Naive thymus-derived CD8-positive, alpha-beta T cell (primary cell): Measurements from ENCODE around the gene FBXO48. TPM values are rescaled to one million over a fixed set of nuclear protein-coding genes. Genes with fewer than 3 reads are reported as not detected.
"Not testable (repeated sequence)": the region's sequence is repeated elsewhere in the genome, so short reads cannot be mapped to it uniquely, and the experiment has no call there.

ENCODE experiments used
- ATAC-seq, 2 donors: fragments of 150-1000 bp; cut with Tn5 transposase in 1 of 2; sonication (Bioruptor Pico), chemical (Tn5 transposase) in 1 of 2; 1 replicate in 1 of 2; 2 replicates in 1 of 2; pipeline ENCODE4 v1.10.0; 2021; ENCODE audit warnings: mild to moderate bottlenecking in 2 of 2, moderate library complexity in 2 of 2
- POLR2A ChIA-PET: fragments of 350-600 bp; sonication (Branson Sonifier 250); formaldehyde crosslinking; loops from one replicate; lab custom pipeline; 2021; ENCODE audit warnings: antibody characterized with exemption; lab: Charles Lee
- DNase-seq, 10 donors: peaks; one replicate each; pipeline versions ENCODE4 v3.0.0 to v3.0.0-alpha.2; 2020 to 2022
- H3K27ac Mint-ChIP-seq, 10 donors: one replicate each; pipeline ENCODE4 v1.8.0; 2020 to 2022; ENCODE audit warnings: mild to moderate bottlenecking in 10 of 10, mixed read lengths in 10 of 10, moderate library complexity in 4 of 10, inconsistent platforms in 1 of 10
- H3K27me3 Mint-ChIP-seq, 5 donors: one replicate each; pipeline ENCODE4 v1.8.0; 2021 to 2022; ENCODE audit warnings: mixed read lengths in 5 of 5
- H3K36me3 Mint-ChIP-seq, 3 donors: one replicate each; pipeline ENCODE4 v1.8.0; 2020 to 2022; ENCODE audit warnings: mixed read lengths in 3 of 3, mild to moderate bottlenecking in 2 of 3, inconsistent platforms in 1 of 3
- H3K4me1 Mint-ChIP-seq, 4 donors: one replicate each; pipeline ENCODE4 v1.8.0; 2021 to 2022; ENCODE audit warnings: mixed read lengths in 4 of 4
- H3K4me3 Mint-ChIP-seq, 10 donors: one replicate each; pipeline ENCODE4 v1.8.0; 2020 to 2022; ENCODE audit warnings: mild to moderate bottlenecking in 10 of 10, mixed read lengths in 10 of 10, moderate library complexity in 6 of 10, inconsistent platforms in 1 of 10
- H3K9me3 Mint-ChIP-seq, 9 donors: one replicate each; pipeline ENCODE4 v1.8.0; 2020 to 2022; ENCODE audit warnings: mixed read lengths in 9 of 9, mild to moderate bottlenecking in 3 of 9, inconsistent platforms in 1 of 9, moderate library complexity in 1 of 9
- polyA plus RNA-seq, 3 donors: library from polyadenylated mRNA; unstranded; fragments of 300-500 nt; fragmentation: Illumina TruSeq; gene quantifications; one replicate each; pipeline ENCODE4 v1.2.3, GENCODE V29; 2021
- total RNA-seq, 8 experiments: library from RNA in 2 of 8; stranded (reverse) in 2 of 8; gene quantifications; one replicate each; pipeline ENCODE4 v1.2.3 and lab custom pipeline; 2021 to 2026

FBXO48 gene
- total and polyA plus RNA-seq, 5 experiments from 2014 or later, result 0.19 to 5.6 (median 0.69) TPM

DNA sequence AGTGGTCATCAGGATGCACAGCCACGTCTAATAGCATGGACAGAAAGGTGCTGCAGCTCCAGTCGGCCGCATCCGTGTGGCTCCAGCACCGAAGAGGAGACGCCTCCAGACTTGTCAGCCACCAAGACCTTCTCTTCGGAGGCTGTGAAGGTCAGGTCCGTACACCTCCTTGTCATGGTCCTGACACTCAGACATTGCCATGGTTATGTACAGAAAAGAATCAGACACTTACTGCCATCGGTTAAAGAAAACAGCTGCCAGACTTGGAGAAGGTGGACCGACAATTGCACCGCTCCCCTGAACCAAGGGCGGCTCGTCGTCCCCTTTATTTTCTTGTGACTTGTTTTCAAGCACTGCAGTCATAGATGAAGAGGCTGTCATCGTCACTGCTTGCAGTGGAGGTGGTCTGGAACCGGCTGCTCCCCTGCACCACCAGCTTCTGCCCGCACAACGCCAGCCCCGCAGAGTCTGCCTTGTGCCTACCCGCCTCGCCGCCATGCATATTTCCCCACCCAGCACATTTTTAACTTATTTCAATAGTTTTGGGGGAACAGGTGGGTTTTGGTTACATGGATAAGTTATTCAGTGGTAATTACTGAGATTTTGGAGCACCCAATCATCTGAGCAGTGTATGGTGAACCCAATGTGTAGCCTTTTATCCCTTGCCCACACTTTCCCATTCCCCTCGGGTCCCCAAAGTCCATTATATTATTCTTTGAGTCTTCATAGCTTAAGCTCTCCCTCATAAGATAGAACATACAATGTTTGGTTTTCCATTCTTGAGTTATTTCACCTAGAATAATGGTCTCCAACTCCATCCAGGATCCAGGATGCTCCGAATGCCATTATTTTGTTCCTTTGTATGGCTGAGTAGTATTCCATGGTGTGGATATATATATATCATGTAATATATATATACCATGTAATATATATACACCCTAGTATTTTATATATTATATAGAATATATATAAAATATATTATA is 18.1 kb downstream of the FBXO48 start:
- H3K36me3 Mint-ChIP-seq, result no peaks in the 10 kb centered on the region
- ATAC-seq, result peak; percentile 46 to 55
- POLR2A ChIA-PET, result no interaction called here
- H3K4me3 Mint-ChIP-seq, result peak overlapping the region in 2 of 10 donors; percentile 20 to 34
- H3K9me3 Mint-ChIP-seq, result peaks cover 0 to 7% (median 0%) of the 10 kb centered on the region in 9 donors
- peak overlapping the region in 1 of 10 donors; percentile 30 for H3K27ac Mint-ChIP-seq
- H3K4me1 Mint-ChIP-seq, result peaks cover 4 to 19% (median 18%) of the 10 kb centered on the region in 4 donors
- peak in 5 of 10 donors; percentile 37 to 84 (median 68) for DNase-seq
- no peaks in the 10 kb centered on the region for H3K27me3 Mint-ChIP-seq

- H3K4me1 Mint-ChIP-seq, result peaks cover under 1 to 2% (median 2%) of the 10 kb centered on the region in 4 donors
- POLR2A ChIA-PET, result no interaction called here
- no peak overlapping the region for H3K4me3 Mint-ChIP-seq
- H3K27ac Mint-ChIP-seq, result peak overlapping the region in 1 of 10 donors; percentile 49
- no peaks in the 10 kb centered on the region for H3K36me3 Mint-ChIP-seq
- no peak for DNase-seq
- H3K9me3 Mint-ChIP-seq, result peaks cover 0 to 7% (median 0%) of the 10 kb centered on the region in 9 donors
- ATAC-seq, result no peak
- H3K27me3 Mint-ChIP-seq, result no peaks in the 10 kb centered on the region
These were observed 20.0 kb downstream of the FBXO48 start for GRCh38 chr2:68447118-68447517.

DNA sequence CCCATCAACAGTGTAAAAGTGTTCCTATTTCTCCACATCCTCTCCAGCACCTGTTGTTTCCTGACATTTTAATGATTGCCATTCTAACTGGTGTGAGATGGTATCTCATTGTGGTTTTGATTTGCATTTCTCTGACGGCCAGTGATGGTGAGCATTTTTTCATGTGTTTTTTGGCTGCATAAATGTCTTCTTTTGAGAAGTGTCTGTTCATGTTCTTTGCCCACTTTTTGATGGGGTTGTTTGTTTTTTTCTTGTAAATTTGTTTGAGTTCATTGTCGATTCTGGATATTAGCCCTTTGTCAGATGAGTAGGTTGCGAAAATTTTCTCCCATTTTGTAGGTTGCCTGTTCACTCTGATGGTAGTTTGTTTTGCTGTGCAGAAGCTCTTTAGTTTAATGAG is 20.7 kb downstream of the FBXO48 start:
- DNase-seq, ATAC-seq, H3K4me1 Mint-ChIP-seq, H3K9me3 Mint-ChIP-seq, H3K27me3 Mint-ChIP-seq, H3K4me3 Mint-ChIP-seq, H3K27ac Mint-ChIP-seq, H3K36me3 Mint-ChIP-seq, POLR2A ChIA-PET: not testable (repeated sequence)

GRCh38 chr2:68441994-68442322 is 25.1 kb downstream of the FBXO48 start:
- H3K27ac Mint-ChIP-seq, result peak overlapping the region in 1 of 10 donors; percentile 81
- H3K4me3 Mint-ChIP-seq, result no peak overlapping the region
- H3K27me3 Mint-ChIP-seq, result no peaks in the 10 kb centered on the region

DNA sequence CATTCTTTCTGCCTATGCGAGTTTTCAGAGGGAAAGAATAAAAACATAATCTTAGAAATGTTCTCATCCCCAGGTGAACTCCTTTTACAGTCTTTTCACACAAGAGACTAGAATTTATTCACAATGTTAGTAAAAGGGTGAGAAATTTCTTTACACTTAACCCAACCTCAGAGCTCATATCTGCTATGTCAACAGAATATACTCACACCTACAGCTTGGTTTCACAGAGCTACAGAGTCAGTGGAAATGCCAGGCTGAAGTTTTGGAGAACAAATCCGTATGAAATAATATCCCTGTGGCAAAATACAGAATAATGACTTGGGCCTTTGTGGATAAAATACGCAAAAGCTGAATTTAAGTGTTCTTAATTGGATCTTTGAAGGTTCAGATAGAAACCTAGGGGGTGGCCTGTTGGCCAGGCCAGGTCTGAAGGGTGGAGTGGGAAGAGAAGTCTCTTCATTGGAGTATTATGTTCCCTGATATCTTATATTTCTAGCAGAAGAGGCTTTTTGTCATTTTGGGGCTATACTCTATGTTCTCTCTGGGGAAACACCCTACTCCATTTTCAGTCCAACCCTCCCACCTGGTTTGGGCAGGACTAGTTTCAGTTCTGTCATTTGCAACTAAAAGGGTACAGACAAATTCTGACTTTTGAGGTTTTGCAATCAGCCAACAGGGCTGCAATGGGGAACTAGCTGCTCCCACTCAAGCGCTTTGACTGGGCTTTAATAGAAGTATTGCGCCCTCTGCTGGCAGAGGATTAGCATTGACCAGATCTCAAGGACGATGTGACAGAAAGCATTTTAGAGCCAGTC is 25.7 kb downstream of the FBXO48 start:
- Mint-ChIP-seq H3K27me3 (no peaks in the 10 kb centered on the region), H3K4me3 (peak overlapping the region in 2 of 10 donors; percentile 36 to 69), H3K27ac (peak overlapping the region in 5 of 10 donors; percentile 45 to 95 (median 81)), H3K4me1 (peaks cover 4 to 39% (median 7%) of the 10 kb centered on the region in 4 donors), H3K9me3 (no peaks in the 10 kb centered on the region), H3K36me3 (no peaks in the 10 kb centered on the region)
- POLR2A ChIA-PET, result no interaction called here
- DNase-seq (peak; percentile 66 to 88 (median 80)), ATAC-seq (peak; percentile 97 to 98)

More at GRCh38 chr2:68441994-68442322, 25.1 kb downstream of the FBXO48 start:
- H3K4me1 Mint-ChIP-seq, result peaks cover 4 to 38% (median 7%) of the 10 kb centered on the region in 4 donors
- DNase-seq, result no peak
- no peak for ATAC-seq
- H3K36me3 Mint-ChIP-seq, result no peaks in the 10 kb centered on the region
- H3K9me3 Mint-ChIP-seq, result no peaks in the 10 kb centered on the region
- POLR2A ChIA-PET, result no interaction called here

DNA sequence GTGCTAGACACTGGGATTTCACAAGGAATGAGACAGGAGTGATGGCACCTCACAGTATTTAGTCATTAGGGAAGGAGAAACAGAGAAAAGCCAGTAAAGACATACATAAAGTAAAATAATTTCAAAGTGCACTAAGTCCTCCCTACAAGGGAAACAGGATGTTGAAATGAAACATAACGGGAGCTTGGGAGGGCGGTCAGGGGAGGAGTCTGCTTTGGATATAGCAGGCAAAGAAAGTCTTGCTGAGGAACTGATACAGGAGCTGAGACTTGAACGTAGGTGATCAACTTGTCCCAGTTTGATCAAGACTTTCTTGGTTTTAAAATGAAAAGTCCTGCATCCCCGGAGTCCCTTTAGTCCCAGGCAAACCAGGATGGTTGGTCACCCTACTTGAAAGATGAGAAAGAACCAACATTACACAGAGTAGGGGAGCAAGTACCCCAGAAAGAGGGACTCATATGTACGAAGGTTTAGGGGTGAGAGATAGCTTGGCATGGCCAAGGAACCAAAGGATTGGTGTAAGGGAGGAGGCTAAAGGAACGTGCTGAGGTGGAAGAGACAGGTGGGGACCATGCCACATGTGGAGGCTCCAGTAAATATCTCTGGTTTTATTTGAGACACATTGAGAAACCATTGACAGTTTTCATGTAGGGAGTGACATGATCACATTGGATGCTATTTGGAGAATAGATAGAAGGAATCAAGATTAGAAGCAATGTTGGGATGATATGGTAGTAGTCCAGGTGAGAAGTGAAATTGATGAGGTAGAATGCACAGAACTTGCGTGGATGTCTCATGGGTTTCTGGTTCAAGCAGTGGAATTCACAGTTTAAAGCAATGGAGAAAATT is 28.4 kb downstream of the FBXO48 start:
- Mint-ChIP-seq H3K4me3 (no peak overlapping the region), H3K9me3 (no peaks in the 10 kb centered on the region), H3K4me1 (peaks cover 4 to 39% (median 7%) of the 10 kb centered on the region in 4 donors), H3K27ac (peak overlapping the region in 1 of 10 donors; percentile 58), H3K36me3 (no peaks in the 10 kb centered on the region), H3K27me3 (no peaks in the 10 kb centered on the region)
- DNase-seq, result no peak
- POLR2A ChIA-PET, result no interaction called here
- no peak for ATAC-seq

DNA sequence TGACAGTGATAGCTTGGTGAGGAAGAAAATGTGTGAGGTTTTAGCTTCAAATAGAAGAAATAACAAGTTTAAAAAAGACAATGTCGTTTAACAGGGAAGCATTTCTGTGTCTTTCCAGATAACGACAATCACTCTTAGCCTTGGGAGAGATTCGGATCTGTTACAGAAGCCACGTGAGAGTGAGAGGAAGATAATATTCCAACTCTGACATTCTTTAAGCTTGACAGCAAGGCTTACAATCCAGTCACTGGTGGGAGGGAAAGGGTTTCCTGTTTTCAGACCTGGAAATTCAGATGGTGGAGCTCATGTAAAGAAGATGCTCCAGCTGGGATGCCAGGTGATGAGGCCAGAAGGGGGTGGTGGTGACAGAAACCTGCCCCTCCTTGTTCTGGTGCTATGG is 30.8 kb downstream of the FBXO48 start:
- H3K4me3 Mint-ChIP-seq, result no peak overlapping the region
- no peaks in the 10 kb centered on the region for H3K36me3 Mint-ChIP-seq
- DNase-seq (no peak), ATAC-seq (no peak)
- peak overlapping the region in 4 of 10 donors; percentile 7 to 66 (median 24) for H3K27ac Mint-ChIP-seq
- no peaks in the 10 kb centered on the region for H3K9me3 Mint-ChIP-seq
- peaks cover under 1 to 35% (median 3%) of the 10 kb centered on the region in 4 donors for H3K4me1 Mint-ChIP-seq
- POLR2A ChIA-PET, result no interaction called here
- no peaks in the 10 kb centered on the region for H3K27me3 Mint-ChIP-seq

- POLR2A ChIA-PET, result no interaction called here
- ATAC-seq (no peak), DNase-seq (no peak)
- Mint-ChIP-seq H3K27ac (no peak overlapping the region), H3K4me1 (peaks cover 0 to 29% (median 1%) of the 10 kb centered on the region in 4 donors), H3K9me3 (no peaks in the 10 kb centered on the region), H3K4me3 (no peak overlapping the region), H3K36me3 (no peaks in the 10 kb centered on the region), H3K27me3 (no peaks in the 10 kb centered on the region)
These were observed 31.5 kb downstream of the FBXO48 start for GRCh38 chr2:68435615-68436014.

DNA sequence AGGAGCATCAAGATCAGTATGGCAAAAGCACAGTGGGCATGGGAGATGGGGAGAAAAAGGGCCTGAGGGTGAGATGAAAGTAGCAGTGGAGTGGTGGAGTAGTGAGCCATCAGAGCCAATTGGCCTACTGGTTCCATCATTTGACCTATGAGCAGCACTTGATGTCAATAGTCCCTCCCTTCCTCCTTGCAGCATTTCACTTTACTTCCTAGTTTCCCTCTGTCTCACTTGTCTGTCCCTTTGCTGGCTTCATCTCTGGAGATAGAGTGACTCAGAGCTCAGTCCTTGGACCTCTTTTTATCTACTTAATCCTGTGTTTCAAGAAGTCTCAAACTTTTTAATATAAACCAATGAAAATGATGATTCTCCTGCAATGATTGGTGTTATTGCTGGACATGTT is 32.1 kb downstream of the FBXO48 start:
- peaks cover 0 to 23% (median 1%) of the 10 kb centered on the region in 4 donors for H3K4me1 Mint-ChIP-seq
- no peaks in the 10 kb centered on the region for H3K9me3 Mint-ChIP-seq
- POLR2A ChIA-PET, result no interaction called here

DNA sequence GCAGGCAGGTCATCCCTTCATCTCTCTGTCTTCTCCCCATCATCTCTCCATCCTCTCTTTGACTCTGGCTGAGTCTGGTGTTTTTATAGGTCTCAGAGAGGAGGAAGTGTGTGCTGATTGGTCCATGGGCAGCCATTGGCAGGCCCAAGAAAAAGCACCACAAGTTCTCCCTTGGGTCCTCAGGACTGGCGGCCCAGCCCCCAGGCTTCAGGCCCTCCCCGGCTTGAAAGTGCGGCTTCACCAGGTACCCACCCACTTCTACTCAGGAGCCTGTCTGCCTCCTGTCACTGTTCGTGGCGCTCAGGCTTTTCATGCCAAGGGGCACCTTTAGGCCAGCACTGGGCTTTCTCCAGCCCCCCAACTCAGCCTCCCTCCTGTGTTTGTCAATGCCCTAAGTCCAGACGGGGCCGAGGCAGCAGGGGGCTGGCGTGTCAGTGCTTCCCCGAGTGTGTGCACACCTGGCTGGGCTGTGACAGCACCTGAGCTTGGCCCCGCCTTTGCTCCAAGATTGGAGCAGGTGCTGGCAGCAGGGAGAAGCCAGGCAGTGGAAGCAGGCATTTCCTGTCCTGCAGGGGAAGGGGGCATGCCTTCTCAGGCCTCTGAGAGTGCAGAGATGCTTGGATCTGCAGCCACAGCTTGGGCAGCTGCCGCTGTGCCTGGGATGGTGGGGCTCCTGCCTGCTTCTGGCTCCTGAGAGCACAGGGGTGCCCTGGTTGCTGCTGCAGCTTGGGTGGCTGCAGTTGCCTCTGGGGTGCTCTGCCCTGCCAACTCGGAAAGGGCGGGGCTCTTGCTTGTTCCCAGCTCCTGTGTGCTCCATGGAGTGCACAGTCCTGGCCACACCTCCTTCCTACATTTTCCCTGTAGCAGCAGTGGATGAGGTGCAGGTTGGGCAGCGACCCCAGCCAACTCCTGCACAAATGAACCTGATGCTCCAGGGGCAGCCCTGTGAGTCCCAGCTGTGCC is 34.1 kb downstream of the FBXO48 start:
- Mint-ChIP-seq H3K4me1 (peaks cover 0 to 18% (median 1%) of the 10 kb centered on the region in 4 donors), H3K36me3 (no peaks in the 10 kb centered on the region), H3K27me3 (no peaks in the 10 kb centered on the region), H3K27ac (peak overlapping the region in 2 of 10 donors; percentile 19 to 22), H3K9me3 (no peaks in the 10 kb centered on the region), H3K4me3 (no peak overlapping the region)
- DNase-seq, result no peak
- no peak for ATAC-seq
- POLR2A ChIA-PET, result no interaction called here

More for the DNA sequence above, 32.1 kb downstream of the FBXO48 start:
- ATAC-seq (no peak), DNase-seq (no peak)
- H3K27ac Mint-ChIP-seq, result no peak overlapping the region
- H3K36me3 Mint-ChIP-seq, result no peaks in the 10 kb centered on the region
- no peaks in the 10 kb centered on the region for H3K27me3 Mint-ChIP-seq
- H3K4me3 Mint-ChIP-seq, result no peak overlapping the region

- no peaks in the 10 kb centered on the region for H3K36me3 Mint-ChIP-seq
- ATAC-seq, result no peak
- no peaks in the 10 kb centered on the region for H3K27me3 Mint-ChIP-seq
- H3K4me1 Mint-ChIP-seq, result peaks cover 0 to 30% (median 3%) of the 10 kb centered on the region in 4 donors
- H3K4me3 Mint-ChIP-seq, result no peak overlapping the region
- POLR2A ChIA-PET, result no interaction called here
- no peak overlapping the region for H3K27ac Mint-ChIP-seq
- no peak for DNase-seq
- no peaks in the 10 kb centered on the region for H3K9me3 Mint-ChIP-seq
These were observed 35.6 kb downstream of the FBXO48 start for GRCh38 chr2:68431316-68431972.
